Urinary bladder (tissue), 4 donors: ENCODE measurements around the gene STAMBPL1. TPM values are rescaled to one million over a fixed set of nuclear protein-coding genes. Genes with fewer than 3 reads are reported as not detected.

ENCODE experiments used
- DNase-seq: peaks from one replicate; pipeline ENCODE4 v3.0.0-alpha.2; 2015; ENCODE audit errors: extremely low spot score
- H3K27ac ChIP-seq: one replicate; pipeline ENCODE4 v1.5.1; 2013; ENCODE audit warnings: low read depth, mild to moderate bottlenecking, moderate library complexity
- H3K36me3 ChIP-seq: one replicate; pipeline ENCODE4 v1.6.1; 2013; ENCODE audit warnings: mild to moderate bottlenecking, moderate library complexity; ENCODE audit not compliant: insufficient read depth
- H3K4me1 ChIP-seq: one replicate; pipeline ENCODE4 v1.6.1; 2013; ENCODE audit warnings: mild to moderate bottlenecking, moderate library complexity; ENCODE audit not compliant: insufficient read depth
- H3K4me3 ChIP-seq: one replicate; pipeline ENCODE4 v1.5.1; 2013; ENCODE audit warnings: low read depth, low read length
- WGBS: extraction: QIAGEN DNeasy Blood & Tissue Kit; methylation state at CpG from one replicate; pipeline ENCODE4 v1.1.7; 2013; 5-methylcytosine and 5-hydroxymethylcytosine counted together
- polyA plus RNA-seq: library from polyadenylated mRNA; stranded (reverse); fragments of 200-250 nt; gene quantifications from one replicate; pipeline ENCODE4 v1.2.3, GENCODE V29; 2013
- total RNA-seq: library from RNA; depleted of rRNA; stranded (reverse); fragments of >200 nt; gene quantifications from one replicate; pipeline ENCODE4 v1.2.3, GENCODE V29; 2014
- donor health status: healthy with polysubstance abuse.
- donor health status: healthy.

Gene STAMBPL1
- total and polyA plus RNA-seq, 2 donors: 2.1 to 29.0 TPM

- DNase-seq: no peak
- Histone ChIP-seq H3K4me3 (no peak overlapping the region), H3K4me1 (no peaks in the 10 kb centered on the region), H3K36me3 (no peaks in the 10 kb centered on the region), H3K27ac (no peak overlapping the region)
- whole genome bisulfite sequencing: 80% methylated on average over 4 of the region's 4 CpGs
These were observed 28.1 kb downstream of the STAMBPL1 start for GRCh38 chr10:88908194-88908593.

GRCh38 chr10:88911116-88911515, 31.1 kb downstream of the STAMBPL1 start:
- peaks cover 2% of the 10 kb centered on the region for H3K36me3 ChIP-seq
- H3K27ac ChIP-seq: no peak overlapping the region
- H3K4me1 ChIP-seq: no peaks in the 10 kb centered on the region
- no peak for DNase-seq
- no peak overlapping the region for H3K4me3 ChIP-seq
- WGBS: 93% methylated on average over 1 of the region's 1 CpG

GRCh38 chr10:88911851-88912250, 31.8 kb downstream of the STAMBPL1 start:
- H3K36me3 ChIP-seq: peaks cover 2% of the 10 kb centered on the region
- WGBS: 97% methylated on average over 3 of the region's 3 CpGs
- DNase-seq: no peak
- H3K4me1 ChIP-seq: no peaks in the 10 kb centered on the region
- no peak overlapping the region for H3K27ac ChIP-seq
- no peak overlapping the region for H3K4me3 ChIP-seq

- no peak overlapping the region for H3K4me3 ChIP-seq
- 71% methylated on average over 9 of the region's 9 CpGs for WGBS
- no peak overlapping the region for H3K27ac ChIP-seq
- H3K36me3 ChIP-seq: peaks cover 2% of the 10 kb centered on the region
- no peaks in the 10 kb centered on the region for H3K4me1 ChIP-seq
- no peak for DNase-seq
These were observed 33.1 kb downstream of the STAMBPL1 start for GRCh38 chr10:88913127-88913526.

- peaks cover 2% of the 10 kb centered on the region for H3K36me3 ChIP-seq
- no peak overlapping the region for H3K27ac ChIP-seq
- DNase-seq: no peak
- H3K4me3 ChIP-seq: no peak overlapping the region
- WGBS: 41% methylated on average over 5 of the region's 5 CpGs
- H3K4me1 ChIP-seq: no peaks in the 10 kb centered on the region
These were observed 33.7 kb downstream of the STAMBPL1 start for GRCh38 chr10:88913788-88914187.

- no peaks in the 10 kb centered on the region for H3K4me1 ChIP-seq
- H3K36me3 ChIP-seq: peaks cover 2% of the 10 kb centered on the region
- no peak overlapping the region for H3K4me3 ChIP-seq
- no peak overlapping the region for H3K27ac ChIP-seq
- DNase-seq: no peak
- 72% methylated on average over 2 of the region's 2 CpGs for WGBS
These were observed 35.7 kb downstream of the STAMBPL1 start for GRCh38 chr10:88915781-88916180.

GRCh38 chr10:88916231-88916630, 36.2 kb downstream of the STAMBPL1 start:
- no peaks in the 10 kb centered on the region for H3K4me1 ChIP-seq
- DNase-seq: no peak
- no peak overlapping the region for H3K27ac ChIP-seq
- H3K4me3 ChIP-seq: no peak overlapping the region
- H3K36me3 ChIP-seq: peaks cover 2% of the 10 kb centered on the region

- WGBS: 86% methylated on average over 3 of the region's 3 CpGs
- Histone ChIP-seq H3K4me1 (no peaks in the 10 kb centered on the region), H3K36me3 (peaks cover 2% of the 10 kb centered on the region), H3K27ac (no peak overlapping the region), H3K4me3 (no peak overlapping the region)
- no peak for DNase-seq
These were observed 36.9 kb downstream of the STAMBPL1 start for GRCh38 chr10:88916986-88917385.

- Histone ChIP-seq H3K4me3 (no peak overlapping the region), H3K36me3 (peaks cover 2% of the 10 kb centered on the region), H3K4me1 (no peaks in the 10 kb centered on the region), H3K27ac (no peak overlapping the region)
- 96% methylated on average over 3 of the region's 3 CpGs for WGBS
- no peak for DNase-seq
These were observed 38.3 kb downstream of the STAMBPL1 start for GRCh38 chr10:88918191-88918905.

- no peak for DNase-seq
- 62% methylated on average over 1 of the region's 1 CpG for WGBS
- Histone ChIP-seq H3K36me3 (peaks cover 2% of the 10 kb centered on the region), H3K4me3 (no peak overlapping the region), H3K4me1 (no peaks in the 10 kb centered on the region), H3K27ac (no peak overlapping the region)
These were observed 39.0 kb downstream of the STAMBPL1 start for GRCh38 chr10:88919041-88919440.

- no peak for DNase-seq
- H3K27ac ChIP-seq: no peak overlapping the region
- no peaks in the 10 kb centered on the region for H3K4me1 ChIP-seq
- WGBS: 48% methylated on average over 2 of the region's 2 CpGs
- H3K4me3 ChIP-seq: no peak overlapping the region
- peaks cover 2% of the 10 kb centered on the region for H3K36me3 ChIP-seq
These were observed 40.2 kb downstream of the STAMBPL1 start for GRCh38 chr10:88920198-88920597.

GRCh38 chr10:88920986-88921593, 41.0 kb downstream of the STAMBPL1 start:
- no peak for DNase-seq
- 67% methylated on average over 3 of the region's 3 CpGs for WGBS
- no peak overlapping the region for H3K4me3 ChIP-seq
- H3K27ac ChIP-seq: no peak overlapping the region
- no peaks in the 10 kb centered on the region for H3K36me3 ChIP-seq
- H3K4me1 ChIP-seq: no peaks in the 10 kb centered on the region

GRCh38 chr10:88922041-88922440, 42.0 kb downstream of the STAMBPL1 start:
- no peaks in the 10 kb centered on the region for H3K36me3 ChIP-seq
- no peaks in the 10 kb centered on the region for H3K4me1 ChIP-seq
- no peak overlapping the region for H3K4me3 ChIP-seq
- no peak overlapping the region for H3K27ac ChIP-seq
- WGBS: 82% methylated on average over 2 of the region's 2 CpGs
- DNase-seq: no peak

- H3K4me1 ChIP-seq: no peaks in the 10 kb centered on the region
- H3K27ac ChIP-seq: no peak overlapping the region
- H3K4me3 ChIP-seq: no peak overlapping the region
- no peaks in the 10 kb centered on the region for H3K36me3 ChIP-seq
- DNase-seq: no peak
These were observed 43.5 kb downstream of the STAMBPL1 start for GRCh38 chr10:88923520-88923919.
